Suprapubic skin (tissue), 4 donors: ENCODE data around the gene PIK3CB. TPM values are rescaled to one million over a fixed set of nuclear protein-coding genes. Genes with fewer than 3 reads are reported as not detected.

ENCODE experiments used
- DNase-seq, 2 donors: peaks; one replicate each; pipeline ENCODE4 v3.0.0-alpha.2; 2019; ENCODE audit warnings: low spot score in 2 of 2
- H3K27ac ChIP-seq: fragments of 200-600 bp; sonication (generic); one replicate; pipeline ENCODE4 v1.5.1; 2019
- H3K27me3 ChIP-seq: fragments of 200-600 bp; sonication (generic); one replicate; pipeline ENCODE4 v1.5.1; 2019
- H3K36me3 ChIP-seq: fragments of 200-600 bp; sonication (generic); one replicate; pipeline ENCODE4 v1.5.1; 2019
- H3K4me1 ChIP-seq: fragments of 200-600 bp; sonication (generic); one replicate; pipeline ENCODE4 v1.5.1; 2019
- H3K4me3 ChIP-seq: fragments of 200-600 bp; sonication (generic); one replicate; pipeline ENCODE4 v1.5.1; 2019; ENCODE audit warnings: mild to moderate bottlenecking
- H3K9me3 ChIP-seq: fragments of 200-600 bp; sonication (generic); one replicate; pipeline ENCODE4 v1.5.1; 2019
- EP300 ChIP-seq: sonication (generic); formaldehyde crosslinking; IDR thresholded peaks from one replicate; pipeline ENCODE4 v1.6.1; 2017; ENCODE audit warnings: antibody characterized with exemption
- POLR2A ChIP-seq, 2 donors: fragments of 450-650 bp; IDR thresholded peaks; one replicate each; pipeline ENCODE4 v1.6.1; 2017; ENCODE audit warnings: antibody characterized with exemption in 2 of 2, mild to moderate bottlenecking in 2 of 2, moderate library complexity in 2 of 2
- POLR2AphosphoS5 ChIP-seq, 3 donors: sonication (generic); formaldehyde crosslinking; IDR thresholded peaks; one replicate each; pipeline ENCODE4 v1.6.1; 2017; ENCODE audit warnings: antibody characterized with exemption in 3 of 3
- WGBS: methylation state at CpG from one replicate; pipeline ENCODE4 v1.1.5; 2018; 5-methylcytosine and 5-hydroxymethylcytosine counted together
- total RNA-seq, 4 donors: library from RNA; depleted of rRNA; stranded (reverse); fragments of >200 nt; gene quantifications; one replicate each; pipeline ENCODE4 v1.1.0, GENCODE V29; 2016
- TF ChIP-seq, protein P1 (sequence below), 2 donors: fragments of 200-600 bp in 1 of 2; fragments of 450-650 bp in 1 of 2; sonication (generic) in 1 of 2; IDR thresholded peaks; one replicate each; pipeline ENCODE4 v1.5.1; 2016 to 2019; ENCODE audit warnings: antibody characterized with exemption in 2 of 2, mild to moderate bottlenecking in 1 of 2, moderate library complexity in 1 of 2

Gene PIK3CB
- 10 to 100 TPM; 47.4 to 66.9 (median 53.2) TPM for total RNA-seq

DNA sequence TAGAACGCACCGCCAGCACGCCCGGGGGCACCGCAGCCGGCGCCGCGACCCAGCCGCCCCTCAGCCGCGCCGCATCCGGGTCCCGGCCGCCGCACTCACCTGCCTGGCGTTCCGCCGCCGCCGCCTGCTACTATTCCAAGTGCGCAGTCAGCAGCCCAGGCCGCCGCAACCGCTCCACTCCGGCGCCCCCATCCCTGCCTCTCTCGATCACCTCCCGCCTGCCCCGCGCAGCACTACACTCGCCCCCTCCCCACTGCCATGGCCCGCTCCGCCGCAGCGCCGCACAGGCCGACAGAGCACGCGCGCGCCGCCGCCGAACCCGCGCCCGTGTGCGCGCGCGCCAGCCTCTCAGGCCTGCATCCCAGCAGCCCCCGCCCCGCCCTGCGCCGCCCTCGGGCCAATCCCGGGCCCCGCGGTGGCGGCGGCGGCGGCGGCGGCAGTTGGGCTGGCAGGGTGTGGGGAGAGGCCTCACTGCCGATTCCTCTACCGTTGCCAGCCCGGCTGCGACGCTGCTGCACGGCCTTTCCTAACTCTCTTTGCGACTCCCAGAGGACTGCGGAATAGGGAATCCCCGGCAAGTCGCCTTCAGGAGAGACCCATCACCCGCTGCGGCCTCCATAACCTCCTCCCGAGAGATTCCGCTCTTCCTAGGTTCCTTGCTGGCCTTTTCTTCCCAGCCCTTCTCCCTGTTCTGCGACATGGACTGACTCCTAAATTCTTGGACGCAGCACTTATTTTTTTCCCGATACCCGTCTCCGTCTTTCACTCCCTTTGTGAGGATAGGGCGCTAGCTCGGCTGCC is at the start of gene PIK3CB:
TSS of gene PIK3CB (minus strand) at position 333 of the 801 bp plus-strand sequence. CDS start 75,585 bp downstream, outside the sequence.
- H3K4me3 ChIP-seq: peak within 1 kb of the TSS; percentile 98
- peaks cover 20% of the 10 kb centered on the region for H3K4me1 ChIP-seq
- no peaks in the 10 kb centered on the region for H3K36me3 ChIP-seq
- H3K9me3 ChIP-seq: no peaks in the 10 kb centered on the region
- no peaks in the 10 kb centered on the region for H3K27me3 ChIP-seq
- WGBS: under 1% methylated on average over 43 of the region's 88 CpGs
- TF ChIP-seq POLR2AphosphoS5 (IDR thresholded peaks at IDR 0.05) (peak in 1 of 3 donors; percentile 56), EP300 (no peak), POLR2A (IDR thresholded peaks at IDR 0.05) (peak in 1 of 2 donors; percentile 58)
- TF ChIP-seq, protein P1, sequence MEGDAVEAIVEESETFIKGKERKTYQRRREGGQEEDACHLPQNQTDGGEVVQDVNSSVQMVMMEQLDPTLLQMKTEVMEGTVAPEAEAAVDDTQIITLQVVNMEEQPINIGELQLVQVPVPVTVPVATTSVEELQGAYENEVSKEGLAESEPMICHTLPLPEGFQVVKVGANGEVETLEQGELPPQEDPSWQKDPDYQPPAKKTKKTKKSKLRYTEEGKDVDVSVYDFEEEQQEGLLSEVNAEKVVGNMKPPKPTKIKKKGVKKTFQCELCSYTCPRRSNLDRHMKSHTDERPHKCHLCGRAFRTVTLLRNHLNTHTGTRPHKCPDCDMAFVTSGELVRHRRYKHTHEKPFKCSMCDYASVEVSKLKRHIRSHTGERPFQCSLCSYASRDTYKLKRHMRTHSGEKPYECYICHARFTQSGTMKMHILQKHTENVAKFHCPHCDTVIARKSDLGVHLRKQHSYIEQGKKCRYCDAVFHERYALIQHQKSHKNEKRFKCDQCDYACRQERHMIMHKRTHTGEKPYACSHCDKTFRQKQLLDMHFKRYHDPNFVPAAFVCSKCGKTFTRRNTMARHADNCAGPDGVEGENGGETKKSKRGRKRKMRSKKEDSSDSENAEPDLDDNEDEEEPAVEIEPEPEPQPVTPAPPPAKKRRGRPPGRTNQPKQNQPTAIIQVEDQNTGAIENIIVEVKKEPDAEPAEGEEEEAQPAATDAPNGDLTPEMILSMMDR (IDR thresholded peaks at IDR 0.05): peak in 1 of 2 donors; percentile 7
- H3K27ac ChIP-seq: peak within 1 kb of the TSS; percentile 97
- peak; percentile 90 to 91 for DNase-seq

DNA sequence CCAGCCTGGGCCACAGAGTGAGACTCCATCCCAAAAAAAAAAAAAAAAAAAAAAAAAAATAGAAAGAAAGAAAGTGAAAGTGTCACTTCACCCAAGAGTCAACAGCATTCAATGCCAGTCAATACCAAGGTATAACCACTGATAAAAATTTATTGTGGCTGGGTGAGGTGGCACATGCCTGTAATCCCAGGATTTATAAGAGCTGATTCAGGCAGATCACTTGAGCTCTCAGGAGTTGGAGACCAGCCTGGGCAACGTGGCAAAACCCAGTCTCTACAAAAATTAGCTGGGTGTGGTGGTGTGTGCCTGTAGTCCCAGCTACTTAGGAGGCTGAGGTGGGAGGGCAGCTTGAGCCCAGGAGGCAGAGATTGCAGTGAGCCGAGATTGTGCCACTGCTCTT is 46.5 kb upstream of the PIK3CB start:
- 58% methylated on average over 2 of the region's 2 CpGs for WGBS
- Histone ChIP-seq H3K4me3 (no peak overlapping the region), H3K27me3 (no peaks in the 10 kb centered on the region), H3K27ac (no peak overlapping the region), H3K36me3 (no peaks in the 10 kb centered on the region), H3K9me3 (no peaks in the 10 kb centered on the region), H3K4me1 (no peaks in the 10 kb centered on the region)
- no peak for DNase-seq
- TF ChIP-seq EP300 (no peak), POLR2AphosphoS5 (IDR thresholded peaks at IDR 0.05) (no peak), POLR2A (IDR thresholded peaks at IDR 0.05) (no peak)
- TF ChIP-seq, protein P1 (IDR thresholded peaks at IDR 0.05): no peak

DNA sequence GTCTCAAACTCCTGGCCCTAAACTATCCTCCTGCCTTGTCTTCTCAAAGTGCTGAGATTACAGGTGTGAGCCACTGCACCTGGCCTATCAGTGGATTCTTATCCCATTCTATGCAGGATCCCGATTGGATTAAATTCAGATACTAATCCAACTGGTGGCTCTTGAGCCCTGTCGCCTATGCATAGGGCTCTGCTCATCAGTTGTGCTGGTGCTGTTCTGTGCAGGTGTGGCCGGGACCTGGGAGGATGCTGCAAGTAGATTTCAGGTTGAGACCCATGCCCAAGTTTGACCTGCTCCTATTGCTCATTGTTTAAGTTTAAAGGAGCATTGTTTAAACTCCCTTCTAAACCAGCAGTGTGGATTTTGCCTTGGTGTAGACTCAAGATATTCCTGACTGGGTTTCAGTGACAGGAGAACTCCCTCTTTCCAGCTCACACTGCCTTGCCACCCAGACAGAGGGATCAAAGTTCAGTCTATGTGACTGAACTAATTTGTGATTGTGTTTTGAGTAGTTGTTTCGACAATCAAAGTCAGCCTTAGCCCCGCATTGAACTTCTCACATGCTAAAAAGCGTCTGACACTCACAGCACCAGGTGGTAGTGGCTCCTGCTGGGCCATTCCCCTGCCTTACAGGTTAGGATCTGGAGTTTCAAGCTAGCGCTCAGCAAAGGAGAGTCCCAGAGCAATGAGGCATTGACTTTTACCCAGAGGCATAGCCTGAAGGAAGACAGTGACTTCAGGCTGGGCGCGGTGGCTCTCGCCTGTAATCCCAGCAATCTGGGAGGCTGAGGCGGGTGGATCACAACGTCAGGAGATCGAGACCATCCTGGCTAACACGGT is 45.0 kb upstream of the PIK3CB start:
- Histone ChIP-seq H3K4me3 (no peak overlapping the region), H3K27ac (no peak overlapping the region), H3K27me3 (no peaks in the 10 kb centered on the region), H3K9me3 (no peaks in the 10 kb centered on the region), H3K36me3 (no peaks in the 10 kb centered on the region), H3K4me1 (no peaks in the 10 kb centered on the region)
- TF ChIP-seq, protein P1 (IDR thresholded peaks at IDR 0.05): no peak
- TF ChIP-seq POLR2AphosphoS5 (IDR thresholded peaks at IDR 0.05) (no peak), POLR2A (IDR thresholded peaks at IDR 0.05) (no peak), EP300 (no peak)
- DNase-seq: no peak
- WGBS: 78% methylated on average over 13 of the region's 14 CpGs

DNA sequence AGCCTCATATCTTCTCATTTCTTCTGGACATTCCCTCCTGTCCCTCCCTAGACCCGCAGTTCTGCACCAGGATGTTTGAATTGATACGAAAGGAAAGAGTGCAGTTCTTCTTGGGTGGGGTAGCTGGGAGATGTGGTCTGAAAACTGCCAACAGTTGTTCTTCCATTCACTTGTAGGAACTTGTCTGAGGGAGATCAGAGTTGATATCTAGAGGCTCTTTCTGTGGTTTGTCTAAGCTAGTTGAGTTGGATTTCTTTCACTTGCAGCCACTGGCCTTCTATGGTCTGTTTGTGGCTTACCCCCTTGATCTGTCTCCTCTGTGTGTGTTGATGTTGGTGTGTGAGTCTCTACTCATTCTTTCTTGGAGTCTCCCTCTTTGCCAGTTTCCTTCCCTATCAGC is 42.5 kb upstream of the PIK3CB start:
- TF ChIP-seq POLR2A (IDR thresholded peaks at IDR 0.05) (no peak), EP300 (no peak), POLR2AphosphoS5 (IDR thresholded peaks at IDR 0.05) (no peak)
- TF ChIP-seq, protein P1 (IDR thresholded peaks at IDR 0.05): no peak
- H3K27me3 ChIP-seq: no peaks in the 10 kb centered on the region
- DNase-seq: no peak
- H3K4me3 ChIP-seq: no peak overlapping the region
- 48% methylated on average over 2 of the region's 2 CpGs for WGBS
- H3K36me3 ChIP-seq: no peaks in the 10 kb centered on the region
- H3K9me3 ChIP-seq: no peaks in the 10 kb centered on the region
- peaks cover 2% of the 10 kb centered on the region for H3K4me1 ChIP-seq
- no peak overlapping the region for H3K27ac ChIP-seq
